ENCODE results near the gene PRKN. TPM values are rescaled to one million over a fixed set of nuclear protein-coding genes. Genes with fewer than 3 reads are reported as not detected.
"Not testable (repeated sequence)": the region's sequence is repeated elsewhere in the genome, so short reads cannot be mapped to it uniquely, and the experiment has no call there.

The PRKN gene
- total and polyA plus RNA-seq, 10 donors: 0.23 to 14.1 (median 7.0) TPM

DNA sequence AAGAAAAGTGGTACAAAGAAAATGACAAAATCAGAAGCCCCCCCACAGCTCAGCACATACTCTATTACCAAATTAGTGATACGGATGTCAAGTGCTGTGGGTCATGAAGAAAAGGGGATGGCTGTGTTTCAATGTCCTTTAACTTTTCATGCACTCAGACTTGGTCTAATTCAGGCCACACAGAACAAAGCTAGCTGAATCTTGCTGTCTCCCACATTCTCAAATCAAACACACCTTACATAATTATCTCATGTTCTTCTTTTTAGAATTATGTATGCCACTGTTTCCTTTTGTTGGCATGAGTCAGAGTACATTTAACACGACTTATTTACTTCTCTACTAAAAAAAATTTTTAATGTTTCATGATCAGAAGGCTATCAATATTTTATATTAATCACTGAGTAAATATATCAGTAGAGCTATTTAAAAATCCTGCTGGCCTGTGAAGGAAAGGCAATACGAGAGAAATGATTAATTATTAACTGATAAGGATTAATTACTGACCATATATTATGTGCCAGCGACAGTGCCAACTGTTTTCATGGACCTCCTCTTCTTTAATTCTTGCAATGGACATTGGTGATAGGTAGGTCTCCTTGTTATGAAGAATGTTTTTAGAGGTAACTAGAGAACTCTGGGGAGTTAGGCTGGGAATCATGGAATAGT, 857.2 kb downstream of the PRKN start:
- Histone ChIP-seq H3K9me3 (peaks cover 0 to 17% (median 5%) of the 10 kb centered on the region in 8 donors), H3K36me3 (no peaks in the 10 kb centered on the region), H3K27me3 (replicated peaks in 1 of 7) (no peaks in the 10 kb centered on the region), H3K27ac (no peak overlapping the region), H3K4me3 (no peak overlapping the region), H3K4me1 (no peaks in the 10 kb centered on the region)
- no peak for TF ChIP-seq POLR2A (IDR thresholded peaks at IDR 0.05)
- TF ChIP-seq, protein P1, sequence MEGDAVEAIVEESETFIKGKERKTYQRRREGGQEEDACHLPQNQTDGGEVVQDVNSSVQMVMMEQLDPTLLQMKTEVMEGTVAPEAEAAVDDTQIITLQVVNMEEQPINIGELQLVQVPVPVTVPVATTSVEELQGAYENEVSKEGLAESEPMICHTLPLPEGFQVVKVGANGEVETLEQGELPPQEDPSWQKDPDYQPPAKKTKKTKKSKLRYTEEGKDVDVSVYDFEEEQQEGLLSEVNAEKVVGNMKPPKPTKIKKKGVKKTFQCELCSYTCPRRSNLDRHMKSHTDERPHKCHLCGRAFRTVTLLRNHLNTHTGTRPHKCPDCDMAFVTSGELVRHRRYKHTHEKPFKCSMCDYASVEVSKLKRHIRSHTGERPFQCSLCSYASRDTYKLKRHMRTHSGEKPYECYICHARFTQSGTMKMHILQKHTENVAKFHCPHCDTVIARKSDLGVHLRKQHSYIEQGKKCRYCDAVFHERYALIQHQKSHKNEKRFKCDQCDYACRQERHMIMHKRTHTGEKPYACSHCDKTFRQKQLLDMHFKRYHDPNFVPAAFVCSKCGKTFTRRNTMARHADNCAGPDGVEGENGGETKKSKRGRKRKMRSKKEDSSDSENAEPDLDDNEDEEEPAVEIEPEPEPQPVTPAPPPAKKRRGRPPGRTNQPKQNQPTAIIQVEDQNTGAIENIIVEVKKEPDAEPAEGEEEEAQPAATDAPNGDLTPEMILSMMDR (IDR thresholded peaks at IDR 0.05 in 8 of 11, conservative IDR thresholded peaks at IDR 0.05 in 3 of 11): no peak
- TF ChIP-seq POLR2AphosphoS5 (IDR thresholded peaks at IDR 0.05): no peak
- no peak for DNase-seq
- intact Hi-C loops (cut with DNase I; ENCODE audit: low total_unique reads): no loop called here
- 69 to 85% (median 81%) methylated on average over 4 of the region's 4 CpGs for WGBS, 5 donors

DNA sequence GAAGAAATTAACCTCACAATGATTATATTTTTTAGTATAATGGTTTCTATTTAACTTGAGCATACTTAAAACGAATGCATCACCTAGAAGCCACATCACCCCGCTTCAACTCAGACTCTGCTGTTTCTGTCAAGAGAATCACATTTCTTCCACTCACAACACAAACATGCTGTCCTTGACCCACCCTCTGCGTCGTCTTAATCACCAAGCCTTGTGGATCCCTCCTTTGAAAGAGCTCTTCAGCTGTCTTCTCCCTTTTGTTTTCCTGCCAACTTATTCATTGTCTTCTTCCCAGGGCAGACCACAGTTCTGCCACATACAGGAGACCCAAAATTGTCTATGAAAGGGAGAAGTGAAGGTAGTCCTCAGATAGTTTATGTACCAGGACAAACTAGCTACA, 858.1 kb downstream of the PRKN start:
- 85 to 95% (median 87%) methylated on average over 4 of the region's 4 CpGs for WGBS, 5 donors
- no peak overlapping the region for H3K27ac ChIP-seq
- H3K36me3 ChIP-seq: no peaks in the 10 kb centered on the region
- H3K27me3 ChIP-seq (replicated peaks in 1 of 7): no peaks in the 10 kb centered on the region
- TF ChIP-seq, protein P1 (IDR thresholded peaks at IDR 0.05 in 8 of 11, conservative IDR thresholded peaks at IDR 0.05 in 3 of 11): no peak
- no peak for TF ChIP-seq POLR2A (IDR thresholded peaks at IDR 0.05)
- TF ChIP-seq POLR2AphosphoS5 (IDR thresholded peaks at IDR 0.05): no peak
- peaks cover 0 to 17% (median 5%) of the 10 kb centered on the region in 8 donors for H3K9me3 ChIP-seq
- intact Hi-C loops (cut with DNase I; ENCODE audit: low total_unique reads): no loop called here
- no peak for DNase-seq
- H3K4me3 ChIP-seq: no peak overlapping the region
- no peaks in the 10 kb centered on the region for H3K4me1 ChIP-seq

DNA sequence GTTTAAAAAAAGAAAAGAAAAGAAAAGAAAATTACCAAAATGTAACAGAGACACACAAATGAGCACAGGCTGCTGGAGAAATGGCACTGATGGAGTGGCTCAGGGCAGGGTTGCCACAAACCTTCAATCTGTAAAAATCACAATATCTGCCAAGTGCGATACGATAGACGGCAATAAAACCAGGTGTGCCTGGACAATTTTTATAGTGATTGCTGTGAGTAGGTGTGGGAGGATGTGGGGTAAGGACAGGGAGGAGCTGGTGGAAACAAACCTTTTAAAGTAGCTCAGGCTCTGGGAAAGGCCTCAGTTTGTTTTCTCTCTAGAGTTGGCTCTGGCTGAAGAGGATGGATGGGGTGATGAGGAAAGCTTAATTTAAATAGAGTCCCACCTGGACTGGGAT, 861.0 kb downstream of the PRKN start:
- no peak for DNase-seq
- H3K27me3 ChIP-seq (replicated peaks in 1 of 7): no peaks in the 10 kb centered on the region
- no peaks in the 10 kb centered on the region for H3K36me3 ChIP-seq
- H3K27ac ChIP-seq: no peak overlapping the region
- H3K9me3 ChIP-seq: peaks cover 0 to 6% (median 1%) of the 10 kb centered on the region in 8 donors
- WGBS, 5 donors: 80 to 99% (median 95%) methylated on average over 3 of the region's 3 CpGs
- peaks cover 0 to 4% (median 0%) of the 10 kb centered on the region in 6 donors for H3K4me1 ChIP-seq
- no peak overlapping the region for H3K4me3 ChIP-seq
- intact Hi-C loops (cut with DNase I; ENCODE audit: low total_unique reads): no loop called here
- TF ChIP-seq POLR2A (IDR thresholded peaks at IDR 0.05): no peak
- TF ChIP-seq, protein P1 (IDR thresholded peaks at IDR 0.05 in 8 of 11, conservative IDR thresholded peaks at IDR 0.05 in 3 of 11): no peak
- no peak for TF ChIP-seq POLR2AphosphoS5 (IDR thresholded peaks at IDR 0.05)

DNA sequence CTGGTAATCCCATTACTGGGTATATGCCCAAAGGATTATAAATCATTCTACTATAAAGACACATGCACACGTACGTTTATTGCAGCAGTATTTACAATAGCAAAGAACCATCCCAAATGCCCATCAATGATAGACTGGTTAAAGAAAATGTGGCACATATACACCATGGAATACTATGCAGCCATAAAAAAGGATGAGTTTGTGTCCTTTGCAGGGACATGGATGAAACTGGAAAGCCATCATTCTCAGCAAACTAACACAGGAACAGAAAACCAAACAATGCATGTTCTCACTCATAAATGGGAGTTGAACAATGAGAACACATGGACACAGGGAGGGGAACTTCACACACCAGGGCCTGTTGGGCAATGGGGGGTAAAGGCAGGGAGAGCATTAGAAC, 866.5 kb downstream of the PRKN start:
- H3K27ac ChIP-seq; H3K36me3 ChIP-seq; H3K4me3 ChIP-seq; H3K27me3 ChIP-seq (replicated peaks in 1 of 7); H3K4me1 ChIP-seq; DNase-seq; intact Hi-C loops (cut with DNase I; ENCODE audit: low total_unique reads); H3K9me3 ChIP-seq: not testable (repeated sequence)
- WGBS, 5 donors: 40 to 91% (median 74%) methylated on average over 2 of the region's 2 CpGs
